ENCODE measurements around the gene MTG1. TPM values are rescaled to one million over a fixed set of nuclear protein-coding genes. Genes with fewer than 3 reads are reported as not detected.

The MTG1 gene
- total and polyA plus RNA-seq, 12 donors: 24.0 to 118 (median 48.8) TPM

DNA sequence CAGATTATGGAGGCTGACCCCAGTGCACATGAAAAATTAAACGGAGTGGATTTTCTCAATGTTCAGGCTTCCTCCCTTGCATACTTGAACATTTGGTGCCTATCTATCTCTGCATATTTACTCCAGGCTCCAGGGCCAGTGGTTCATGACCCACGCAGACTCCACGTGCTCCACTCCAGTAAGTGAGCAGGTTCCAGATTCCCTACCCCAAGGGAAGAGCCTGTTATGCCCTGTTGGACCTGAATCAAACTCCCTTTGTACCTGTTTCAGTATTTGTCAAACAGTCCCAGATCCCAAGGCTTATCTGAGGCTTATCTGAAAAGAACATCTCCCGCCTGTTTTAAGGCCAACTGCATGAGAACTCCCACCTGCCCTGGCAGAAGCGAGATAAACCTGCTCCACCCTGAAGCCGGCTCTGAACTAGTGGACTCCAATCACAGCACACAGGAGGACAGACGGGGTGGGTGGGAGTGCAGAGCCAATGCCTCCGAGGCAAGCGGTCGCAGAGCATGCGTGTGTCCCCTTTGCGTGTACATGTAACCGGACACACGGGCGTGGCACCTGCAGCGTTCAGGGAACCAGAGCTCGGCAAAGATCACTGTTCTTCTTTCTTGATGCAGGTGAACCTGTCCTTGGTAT lies 33.9 kb upstream of the MTG1 start:
- no peak overlapping the region for H3K4me3 ChIP-seq
- H3K9me3 ChIP-seq (replicated peaks in 1 of 3): no peaks in the 10 kb centered on the region
- intact Hi-C loops (cut with DNase I): no loop called here
- peaks cover 0 to 26% of the 10 kb centered on the region in 2 donors for H3K36me3 ChIP-seq (replicated peaks in 1 of 2)
- peaks cover 6 to 12% of the 10 kb centered on the region in 2 donors for H3K4me1 ChIP-seq (replicated peaks in 1 of 2)
- WGBS, 4 donors: 74 to 82% (median 79%) methylated on average over 16 to 17 of the region's 17 CpGs
- TF ChIP-seq POLR2A (IDR thresholded peaks at IDR 0.05) (no peak), CTCF (IDR thresholded peaks at IDR 0.05) (no peak)
- no peak overlapping the region for H3K27ac ChIP-seq
- no peak for DNase-seq
- H3K27me3 ChIP-seq: no peaks in the 10 kb centered on the region

DNA sequence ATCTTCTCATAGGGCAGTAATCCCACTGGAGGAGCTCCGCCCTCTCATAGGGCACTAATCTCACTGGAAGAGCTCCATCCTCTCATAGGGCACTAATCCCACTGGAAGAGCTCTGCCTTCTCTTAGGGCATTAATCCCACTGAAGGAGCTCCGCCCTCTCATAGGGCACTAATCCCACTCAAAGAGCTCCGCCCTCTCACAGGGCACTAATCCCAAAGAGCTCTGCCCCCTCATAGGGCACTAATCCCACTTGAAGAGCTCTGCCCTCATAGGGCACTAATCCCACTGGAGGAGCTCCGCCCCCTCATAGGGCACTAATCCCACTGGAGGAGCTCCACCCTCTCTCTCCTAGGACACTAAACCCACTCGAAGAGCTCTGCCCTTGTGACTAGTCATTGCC lies 32.7 kb upstream of the MTG1 start:
- no peaks in the 10 kb centered on the region for H3K9me3 ChIP-seq (replicated peaks in 1 of 3)
- H3K27me3 ChIP-seq: no peaks in the 10 kb centered on the region
- 90 to 97% (median 96%) methylated on average over 4 to 5 of the region's 5 CpGs for WGBS, 4 donors
- intact Hi-C loops (cut with DNase I): no loop called here
- H3K27ac ChIP-seq: no peak overlapping the region
- H3K4me1 ChIP-seq (replicated peaks in 1 of 2): peaks cover 6 to 12% of the 10 kb centered on the region in 2 donors
- H3K4me3 ChIP-seq: no peak overlapping the region
- no peak for DNase-seq
- TF ChIP-seq CTCF (IDR thresholded peaks at IDR 0.05) (no peak), POLR2A (IDR thresholded peaks at IDR 0.05) (no peak)
- H3K36me3 ChIP-seq (replicated peaks in 1 of 2): peaks cover 0 to 38% of the 10 kb centered on the region in 2 donors

GRCh38 chr10:133361773-133362441 lies 32.0 kb upstream of the MTG1 start:
- Histone ChIP-seq H3K27ac (no peak overlapping the region), H3K9me3 (replicated peaks in 1 of 3) (no peaks in the 10 kb centered on the region), H3K36me3 (replicated peaks in 1 of 2) (peaks cover 0 to 45% of the 10 kb centered on the region in 2 donors), H3K4me3 (no peak overlapping the region), H3K27me3 (no peaks in the 10 kb centered on the region), H3K4me1 (replicated peaks in 1 of 2) (peaks cover 6 to 8% of the 10 kb centered on the region in 2 donors)
- intact Hi-C loops (cut with DNase I): no loop called here
- no peak for TF ChIP-seq CTCF (IDR thresholded peaks at IDR 0.05)
- no peak for TF ChIP-seq POLR2A (IDR thresholded peaks at IDR 0.05)
- no peak for DNase-seq
- 81 to 84% (median 82%) methylated on average over 18 of the region's 18 CpGs for WGBS, 4 donors

- no peaks in the 10 kb centered on the region for H3K27me3 ChIP-seq
- WGBS, 4 donors: 92 to 98% (median 94%) methylated on average over 6 to 13 of the region's 13 CpGs
- H3K36me3 ChIP-seq (replicated peaks in 1 of 2): peaks cover 0 to 46% of the 10 kb centered on the region in 2 donors
- H3K4me3 ChIP-seq: no peak overlapping the region
- no peak overlapping the region for H3K27ac ChIP-seq
- intact Hi-C loops (cut with DNase I): no loop called here
- TF ChIP-seq POLR2A (IDR thresholded peaks at IDR 0.05): no peak
- no peak for TF ChIP-seq CTCF (IDR thresholded peaks at IDR 0.05)
- no peak for DNase-seq
- no peaks in the 10 kb centered on the region for H3K9me3 ChIP-seq (replicated peaks in 1 of 3)
- no peaks in the 10 kb centered on the region for H3K4me1 ChIP-seq (replicated peaks in 1 of 2)
Measured at GRCh38 chr10:133362846-133363245, 31.1 kb upstream of the MTG1 start.

Data from adrenal gland (tissue), 12 donors.